OCI-LY7 (cell line): ENCODE measurements around the gene GOLGA6L24. TPM values are rescaled to one million over a fixed set of nuclear protein-coding genes. Genes with fewer than 3 reads are reported as not detected.
"Not testable (repeated sequence)": the region's sequence is repeated elsewhere in the genome, so short reads cannot be mapped to it uniquely, and the experiment has no call there.

Source experiments
- BruUV-seq: library from RNA; stranded (reverse); fragments of 400-500 nt; replicated peaks from 2 replicates; lab custom pipeline; 2021; lab: Mats Ljungman, UMichigan
- CTCF ChIA-PET: fragments of 300-600 bp; sonication (Branson Sonifier 250); formaldehyde crosslinking; loops from one replicate; lab custom pipeline; 2022; ENCODE audit warnings: antibody characterized with exemption; ENCODE audit not compliant: unreplicated experiment; lab: Charles Lee
- POLR2A ChIA-PET: fragments of 300-600 bp; sonication (Branson Sonifier 250); formaldehyde crosslinking; loops from one replicate; lab custom pipeline; 2022; ENCODE audit warnings: antibody characterized with exemption; lab: Charles Lee
- DNase-seq: peaks from one replicate; pipeline ENCODE4 v3.0.0-alpha.2; 2015; ENCODE audit warnings: low spot score
- H2AFZ ChIP-seq: fragments of 200-600 bp; sonication (generic), shearing (Covaris generic); 2 replicates; pipeline ENCODE4 v1.6.1; 2014; ENCODE audit warnings: mild to moderate bottlenecking, antibody characterized with exemption, low read length, moderate library complexity
- H3K27ac ChIP-seq: fragments of 200-600 bp; sonication (generic); 2 replicates; pipeline ENCODE4 v1.5.1; 2014; ENCODE audit warnings: mixed run types, low read depth, mild to moderate bottlenecking, moderate library complexity, low read length, inconsistent platforms; ENCODE audit not compliant: poor library complexity, severe bottlenecking
- H3K36me3 ChIP-seq: fragments of 200-600 bp; sonication (generic); 2 replicates; pipeline ENCODE4 v1.6.1; 2014; ENCODE audit warnings: mild to moderate bottlenecking, antibody characterized with exemption, low read length, moderate library complexity, mixed read lengths; ENCODE audit not compliant: insufficient read depth
- H3K4me1 ChIP-seq: fragments of 200-600 bp; sonication (generic); 2 replicates; pipeline ENCODE4 v1.5.1; 2014; ENCODE audit warnings: mild to moderate bottlenecking, low read length; ENCODE audit not compliant: insufficient read depth, poor library complexity, severe bottlenecking
- H3K4me2 ChIP-seq: fragments of 200-600 bp; sonication (generic); 2 replicates; pipeline ENCODE4 v1.6.1; 2014; ENCODE audit warnings: mild to moderate bottlenecking, low read length
- H3K4me3 ChIP-seq: fragments of 200-600 bp; sonication (generic); 2 replicates; pipeline ENCODE4 v1.5.1; 2014; ENCODE audit warnings: mild to moderate bottlenecking, low read depth, low read length; ENCODE audit not compliant: poor library complexity, severe bottlenecking
- H3K79me2 ChIP-seq: fragments of 200-600 bp; sonication (generic); 2 replicates; pipeline ENCODE4 v1.6.1; 2016; ENCODE audit warnings: low read depth, mild to moderate bottlenecking, low read length, moderate library complexity, mixed read lengths; ENCODE audit not compliant: insufficient read depth
- H3K9me2 ChIP-seq: fragments of 200-600 bp; sonication (generic); 2 replicates; pipeline ENCODE4 v1.6.1; 2016; ENCODE audit warnings: mild to moderate bottlenecking, low read length, mixed read lengths; ENCODE audit not compliant: insufficient read depth
- H3K9me3 ChIP-seq: fragments of 200-600 bp; sonication (generic); 2 replicates; pipeline ENCODE4 v1.6.1; 2014; ENCODE audit warnings: mild to moderate bottlenecking, mixed run types, low read length, mixed read lengths
- H4K20me1 ChIP-seq: fragments of 200-600 bp; sonication (generic); 2 replicates; pipeline ENCODE4 v1.6.1; 2014; ENCODE audit warnings: mild to moderate bottlenecking, antibody characterized with exemption, low read length, moderate library complexity, mixed read lengths; ENCODE audit not compliant: insufficient read depth
- intact Hi-C: fragments of 100-400 bp; cut with micrococcal nuclease; formaldehyde crosslinking; loops from one replicate; pipeline ENCODE4 v1.10.0; 2022; ENCODE audit not compliant: unreplicated experiment
- total RNA-seq, 2 experiments: library from RNA; depleted of rRNA in 1 of 2; stranded (reverse); fragments of >200 nt in 1 of 2; shearing (Covaris generic) in 1 of 2; gene quantifications; 2 replicates each; pipeline ENCODE4 v1.2.3, GENCODE V29; 2014 to 2022

The GOLGA6L24 gene
- total RNA-seq, 2 experiments from 2014 or later, result not detected

DNA sequence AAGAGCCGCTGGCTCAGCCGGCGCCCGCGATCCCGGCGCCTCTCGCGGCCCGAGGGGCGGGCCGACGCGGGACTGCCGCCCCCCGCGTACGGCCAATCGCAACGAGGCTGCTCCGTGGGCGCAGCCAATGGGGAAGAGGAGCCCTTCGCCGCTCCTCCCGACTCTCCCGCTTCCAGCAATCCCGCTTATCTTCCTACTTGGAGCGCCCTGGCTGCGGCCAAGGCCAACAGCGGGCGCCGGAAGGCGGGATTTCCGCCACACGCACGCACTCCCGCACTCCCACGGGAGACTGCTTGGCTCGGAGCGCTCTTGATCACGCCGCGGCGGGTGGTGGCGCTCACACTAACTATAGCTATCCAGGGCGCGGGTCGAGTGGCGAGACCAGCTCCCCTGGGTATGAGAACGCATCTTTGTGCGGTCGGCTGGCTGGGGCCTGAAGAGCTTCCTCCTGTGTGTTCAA, 35.7 kb downstream of the GOLGA6L24 start, which contains the start of gene HERC2:
Gene HERC2, minus strand, starts transcription at position 51 of the 460 bp plus-strand sequence. CDS start 746 bp downstream, outside the sequence.
- peaks cover 12% of the 10 kb centered on the region for H3K36me3 ChIP-seq
- intact Hi-C loops, H2AFZ ChIP-seq, POLR2A ChIA-PET, DNase-seq, H3K9me3 ChIP-seq, H3K9me2 ChIP-seq, H3K4me1 ChIP-seq, BruUV-seq, CTCF ChIA-PET, H4K20me1 ChIP-seq, H3K79me2 ChIP-seq: not testable (repeated sequence)
- peak within 1 kb of the TSS; percentile 48 for H3K27ac ChIP-seq
- peak within 1 kb of the TSS; percentile 34; the same call in 1 of the 2 replicates for H3K4me2 ChIP-seq
- peak within 1 kb of the TSS; percentile 62 for H3K4me3 ChIP-seq

DNA sequence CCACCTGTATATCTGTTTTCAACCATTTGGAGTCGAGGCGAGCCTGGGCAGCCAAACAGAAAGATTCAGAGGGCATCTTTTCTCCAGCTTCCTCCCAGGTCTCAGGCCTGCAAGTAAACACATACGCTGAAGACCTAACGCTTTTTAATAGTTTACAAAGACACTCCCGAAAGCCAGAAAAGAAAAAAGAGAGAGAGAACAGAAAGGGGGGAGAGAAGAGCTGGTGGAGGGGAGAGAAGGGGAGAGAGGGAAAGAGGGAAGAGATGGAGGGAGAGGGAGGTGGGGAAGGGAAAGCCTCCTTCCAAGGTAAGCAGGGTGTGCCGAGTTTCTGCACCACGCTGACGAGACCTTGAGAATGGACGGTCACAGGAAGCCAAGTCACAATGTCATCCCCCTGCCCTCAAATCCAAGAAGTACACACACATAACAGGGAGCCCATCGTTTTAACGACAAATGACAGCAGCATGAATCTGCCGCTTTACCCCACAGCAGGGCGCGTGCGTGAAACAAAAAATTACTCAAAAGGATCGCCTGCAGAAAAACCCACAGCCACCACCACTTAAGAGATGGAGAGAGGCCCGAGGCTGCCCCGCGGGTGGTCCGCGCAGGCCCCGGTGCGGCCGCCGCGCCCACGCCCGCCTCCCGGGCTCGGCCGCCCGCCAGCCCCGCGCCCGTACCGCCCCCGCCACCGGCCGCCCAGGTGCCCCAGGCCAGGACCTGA, 36.4 kb downstream of the GOLGA6L24 start:
- intact Hi-C loops, BruUV-seq, H3K9me2 ChIP-seq, H4K20me1 ChIP-seq, H3K9me3 ChIP-seq, H3K79me2 ChIP-seq, POLR2A ChIA-PET, DNase-seq, H2AFZ ChIP-seq, H3K4me1 ChIP-seq, CTCF ChIA-PET: not testable (repeated sequence)
- Histone ChIP-seq H3K4me2 (peak overlapping the region; percentile 34; the same call in 1 of the 2 replicates), H3K36me3 (peaks cover 15% of the 10 kb centered on the region), H3K27ac (peak overlapping the region; percentile 48), H3K4me3 (peak overlapping the region; percentile 62)

DNA sequence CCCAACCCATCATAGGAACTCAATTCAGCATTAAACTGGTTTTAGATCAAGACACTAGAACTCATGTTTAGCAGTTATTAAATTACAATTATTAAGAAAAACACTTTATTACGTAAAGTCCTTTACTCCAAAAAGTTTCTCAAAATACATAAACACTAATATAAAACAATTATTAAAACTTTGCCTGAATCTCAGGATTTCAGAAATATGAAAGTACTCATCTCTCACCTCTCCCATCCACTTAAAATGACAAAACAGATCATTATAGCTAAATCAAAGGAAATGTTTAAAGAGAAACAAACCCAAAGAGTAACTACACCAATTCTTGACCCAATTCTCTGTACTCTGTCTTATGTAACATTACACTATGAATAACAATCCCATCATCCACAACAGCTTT, 38.2 kb downstream of the GOLGA6L24 start:
- H3K4me3 ChIP-seq, H3K4me2 ChIP-seq, H3K4me1 ChIP-seq, H3K9me2 ChIP-seq, BruUV-seq, H2AFZ ChIP-seq, intact Hi-C loops, POLR2A ChIA-PET, CTCF ChIA-PET, H3K79me2 ChIP-seq, H4K20me1 ChIP-seq, H3K27ac ChIP-seq, H3K9me3 ChIP-seq, DNase-seq: not testable (repeated sequence)
- H3K36me3 ChIP-seq, result peaks cover 24% of the 10 kb centered on the region

DNA sequence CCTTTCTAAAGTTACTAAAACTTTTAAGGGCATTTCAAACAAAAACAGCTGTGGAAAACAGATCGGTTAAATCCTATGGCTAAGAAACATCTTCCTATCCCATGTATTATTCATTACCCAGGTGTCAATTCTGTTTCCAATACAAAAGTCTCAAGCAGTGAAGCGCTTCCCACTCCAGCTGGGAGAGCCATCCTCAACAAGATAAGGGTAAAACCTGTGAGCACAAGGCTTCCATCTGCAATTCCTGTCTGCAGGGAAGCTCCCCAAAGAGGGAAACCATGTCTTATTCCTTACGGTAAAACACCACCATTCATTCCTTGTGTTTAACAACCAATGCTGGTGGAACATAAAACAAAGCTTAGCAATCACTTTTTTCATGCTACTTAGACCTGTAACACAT, 39.1 kb downstream of the GOLGA6L24 start:
- H3K27ac ChIP-seq, H3K4me3 ChIP-seq, H4K20me1 ChIP-seq, H2AFZ ChIP-seq, H3K4me2 ChIP-seq, POLR2A ChIA-PET, CTCF ChIA-PET, BruUV-seq, H3K4me1 ChIP-seq, H3K79me2 ChIP-seq, H3K9me2 ChIP-seq, DNase-seq, intact Hi-C loops, H3K9me3 ChIP-seq: not testable (repeated sequence)
- peaks cover 26% of the 10 kb centered on the region for H3K36me3 ChIP-seq

DNA sequence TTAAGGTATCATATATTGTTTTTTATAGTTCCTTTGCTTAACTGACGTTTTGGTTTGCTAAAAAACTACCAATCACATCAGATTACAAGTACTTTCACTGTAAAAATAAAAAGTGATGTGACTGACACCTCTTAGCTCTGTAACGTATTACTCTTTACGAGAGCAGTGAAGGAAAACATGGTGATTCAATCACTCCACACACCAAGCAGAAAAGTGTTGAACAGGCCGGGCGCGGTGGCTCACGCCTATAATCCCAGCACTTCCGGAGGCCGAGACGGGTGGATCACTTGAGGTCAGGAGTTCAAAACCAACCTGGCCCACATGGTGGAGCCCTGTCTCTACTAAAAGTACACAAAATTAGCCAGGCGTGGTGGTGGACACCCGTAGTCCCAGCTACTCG, 39.8 kb downstream of the GOLGA6L24 start:
- DNase-seq, BruUV-seq, H3K9me3 ChIP-seq, POLR2A ChIA-PET, H3K79me2 ChIP-seq, H3K27ac ChIP-seq, intact Hi-C loops, H3K4me1 ChIP-seq, CTCF ChIA-PET, H3K4me2 ChIP-seq, H2AFZ ChIP-seq, H4K20me1 ChIP-seq, H3K4me3 ChIP-seq, H3K9me2 ChIP-seq: not testable (repeated sequence)
- peaks cover 30% of the 10 kb centered on the region for H3K36me3 ChIP-seq

DNA sequence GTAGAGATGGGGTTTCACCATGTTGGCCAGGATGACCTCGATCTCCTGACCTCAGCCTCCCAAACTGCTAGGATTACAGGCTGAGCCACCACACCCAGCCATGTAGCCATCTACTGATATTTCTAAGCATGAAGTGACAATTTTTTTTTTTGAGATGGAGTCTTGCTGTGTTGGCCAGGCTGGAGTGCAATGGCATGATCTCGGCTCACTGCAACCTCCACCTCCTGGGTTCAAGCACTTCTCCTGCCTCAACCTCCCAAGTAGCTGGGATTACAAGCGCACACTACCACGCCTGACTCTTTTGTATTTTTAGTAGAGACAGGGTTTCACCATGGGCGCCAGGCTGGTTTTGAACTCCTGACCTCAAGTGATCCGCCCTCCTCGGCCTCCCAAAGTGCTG, 40.9 kb downstream of the GOLGA6L24 start:
- H3K4me2 ChIP-seq, H3K27ac ChIP-seq, DNase-seq, H3K4me1 ChIP-seq, H3K79me2 ChIP-seq, CTCF ChIA-PET, H3K9me2 ChIP-seq, H3K9me3 ChIP-seq, POLR2A ChIA-PET, intact Hi-C loops, H4K20me1 ChIP-seq, BruUV-seq, H2AFZ ChIP-seq, H3K4me3 ChIP-seq: not testable (repeated sequence)
- H3K36me3 ChIP-seq, result peaks cover 30% of the 10 kb centered on the region
